SK-N-MC (cell line): Measurements from ENCODE around the gene TIMM23.

Source experiments
- DNase-seq: peaks from one replicate; pipeline ENCODE4 v3.0.0-alpha.2; 2011; ENCODE audit warnings: low read depth, low spot score
- H3K27ac ChIP-seq: fragments of 200-600 bp; sonication (generic); 2 replicates; pipeline ENCODE4 v1.5.1; 2016; ENCODE audit warnings: mixed run types
- H3K36me3 ChIP-seq: fragments of 200-600 bp; sonication (generic); 2 replicates; pipeline ENCODE4 v1.6.1; 2017; ENCODE audit warnings: antibody characterized with exemption, low read length, mixed read lengths; ENCODE audit not compliant: insufficient read depth
- H3K4me3 ChIP-seq: fragments of 200-600 bp; sonication (generic); 2 replicates; pipeline ENCODE4 v1.5.1; 2016
- H3K9ac ChIP-seq: fragments of 200-600 bp; sonication (generic); 2 replicates; pipeline ENCODE4 v1.8.0; 2017; ENCODE audit warnings: mixed run types, mixed read lengths; ENCODE audit not compliant: insufficient read length
- H3K9me3 ChIP-seq: fragments of 200-600 bp; sonication (generic); 2 replicates; pipeline ENCODE4 v1.6.1; 2017; ENCODE audit warnings: low read depth, mild to moderate bottlenecking, antibody characterized with exemption, low read length, moderate library complexity, mixed read lengths
- EZH2 ChIP-seq: fragments of 200-600 bp; sonication (generic); IDR thresholded peaks from one replicate; pipeline ENCODE4 v1.6.1; 2017; ENCODE audit warnings: antibody characterized with exemption
- FOXP2 ChIP-seq: optimal IDR thresholded peaks from 2 replicates; pipeline ENCODE3; 2011; ENCODE audit warnings: mild to moderate bottlenecking, moderate library complexity; ENCODE audit not compliant: insufficient read depth; ENCODE audit errors: extremely low read length, control extremely low read depth
- POLR2AphosphoS5 ChIP-seq: IDR thresholded peaks from 2 replicates; pipeline ENCODE4 v1.6.1; 2012; ENCODE audit warnings: mild to moderate bottlenecking, low read depth, low read length, borderline replicate concordance

The TIMM23 gene

DNA sequence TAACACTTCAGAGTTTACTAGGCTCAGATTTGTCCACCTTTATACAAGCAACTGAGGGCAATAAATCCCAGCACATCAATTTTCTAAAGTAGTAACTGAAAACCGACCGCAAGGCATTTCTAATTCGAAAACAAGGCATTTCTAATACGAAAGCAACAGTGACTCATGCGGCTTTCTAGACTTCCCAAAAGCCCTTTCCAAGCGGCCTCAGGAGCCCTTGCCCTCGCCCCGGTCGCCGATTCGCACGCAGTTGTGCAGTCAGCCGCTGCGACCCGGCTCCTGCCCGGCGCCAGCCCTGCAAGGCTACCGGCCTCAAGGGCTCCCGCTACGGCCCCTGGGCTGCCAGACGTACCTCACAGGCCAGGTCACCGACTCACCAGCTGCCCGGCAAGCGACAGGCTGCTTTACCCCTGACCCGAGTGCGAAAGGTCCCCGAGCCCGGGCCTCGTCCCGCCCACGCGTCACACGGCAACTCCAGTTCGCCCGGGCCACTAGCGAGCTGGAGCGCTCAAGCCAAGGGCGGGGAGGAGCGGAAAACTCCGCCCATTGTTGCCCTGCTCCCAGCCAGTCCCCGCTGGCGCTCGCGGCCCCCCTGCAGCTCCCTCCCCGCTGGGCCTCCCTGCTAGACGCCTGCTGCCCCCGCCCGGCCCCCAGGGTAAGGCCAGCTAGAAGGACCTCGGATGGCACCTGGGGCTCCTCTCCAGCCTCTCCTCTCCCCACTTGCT, 50.9 kb downstream of the TIMM23 start:
- Histone ChIP-seq H3K36me3 (no peaks in the 10 kb centered on the region), H3K4me3 (peak overlapping the region; percentile 77), H3K27ac (no peak overlapping the region), H3K9me3 (no peaks in the 10 kb centered on the region), H3K9ac (peak overlapping the region; percentile 47)
- TF ChIP-seq EZH2: no peak
- DNase-seq: no peak

DNA sequence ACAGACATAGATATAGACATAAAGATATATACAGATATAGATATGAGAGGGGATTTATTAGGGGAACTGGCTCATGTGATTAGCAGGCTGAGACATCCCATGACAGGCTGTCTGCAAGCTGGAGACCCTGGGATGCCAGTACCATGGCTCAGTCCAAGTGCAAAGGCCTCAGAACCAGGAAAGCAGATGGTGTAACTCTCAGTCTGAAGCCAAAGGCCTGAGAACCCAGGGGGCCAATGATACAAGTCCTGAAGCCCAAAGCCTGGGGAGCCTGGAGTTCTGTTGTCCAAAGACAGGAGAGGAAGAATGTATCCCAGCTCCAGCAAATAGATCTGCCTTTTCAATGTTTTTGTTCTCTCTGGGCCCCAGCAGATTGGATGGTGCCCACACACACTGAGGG, 52.7 kb downstream of the TIMM23 start:
- no peaks in the 10 kb centered on the region for H3K9me3 ChIP-seq
- no peaks in the 10 kb centered on the region for H3K36me3 ChIP-seq
- no peak for DNase-seq
- no peak overlapping the region for H3K9ac ChIP-seq
- TF ChIP-seq EZH2: no peak
- no peak for TF ChIP-seq POLR2AphosphoS5
- no peak for TF ChIP-seq FOXP2
- H3K4me3 ChIP-seq: no peak overlapping the region
- no peak overlapping the region for H3K27ac ChIP-seq

DNA sequence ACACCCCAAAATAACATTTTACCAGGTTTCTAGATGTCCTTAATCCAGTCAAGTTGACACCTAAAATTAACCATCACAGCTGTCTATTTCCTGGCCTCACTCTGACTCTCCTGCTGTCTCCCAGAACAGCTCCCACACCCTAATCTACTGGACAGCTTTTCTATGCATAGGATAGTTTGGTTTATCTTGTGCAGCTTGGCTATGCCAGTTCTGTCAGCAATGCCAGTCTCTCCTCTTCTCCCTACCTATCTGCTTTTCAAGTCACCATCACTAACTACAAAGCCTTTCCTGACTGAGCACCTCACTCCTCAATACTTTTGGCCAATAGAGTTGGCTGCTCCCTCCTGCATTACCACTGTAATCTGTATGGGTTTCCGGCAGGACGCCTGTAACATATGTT, 53.1 kb downstream of the TIMM23 start:
- no peak for TF ChIP-seq FOXP2
- no peak for DNase-seq
- H3K36me3 ChIP-seq: no peaks in the 10 kb centered on the region
- H3K9ac ChIP-seq: no peak overlapping the region
- no peaks in the 10 kb centered on the region for H3K9me3 ChIP-seq
- no peak overlapping the region for H3K4me3 ChIP-seq
- H3K27ac ChIP-seq: no peak overlapping the region

DNA sequence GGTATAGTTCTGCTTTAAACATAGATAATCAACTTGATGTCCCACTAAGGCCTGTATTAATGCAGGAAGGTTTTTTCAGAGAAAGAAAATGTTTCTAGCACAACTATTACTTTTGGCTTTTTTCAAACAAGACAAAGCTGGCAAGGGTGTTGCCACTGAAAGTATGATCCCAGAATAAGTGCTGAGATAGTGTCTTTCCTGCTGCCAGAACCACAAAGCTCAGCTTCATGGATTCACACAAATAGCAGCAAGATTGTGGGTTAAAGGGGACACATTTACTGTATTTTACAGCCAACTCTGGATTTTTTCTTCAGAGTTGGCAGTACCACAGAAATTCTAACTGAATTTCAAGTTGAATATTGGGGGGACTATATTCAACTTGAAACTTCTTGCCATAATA, 53.8 kb downstream of the TIMM23 start:
- Histone ChIP-seq H3K27ac (no peak overlapping the region), H3K4me3 (no peak overlapping the region), H3K9me3 (no peaks in the 10 kb centered on the region), H3K36me3 (no peaks in the 10 kb centered on the region), H3K9ac (no peak overlapping the region)
- no peak for DNase-seq
- TF ChIP-seq EZH2 (no peak), POLR2AphosphoS5 (no peak), FOXP2 (no peak)

DNA sequence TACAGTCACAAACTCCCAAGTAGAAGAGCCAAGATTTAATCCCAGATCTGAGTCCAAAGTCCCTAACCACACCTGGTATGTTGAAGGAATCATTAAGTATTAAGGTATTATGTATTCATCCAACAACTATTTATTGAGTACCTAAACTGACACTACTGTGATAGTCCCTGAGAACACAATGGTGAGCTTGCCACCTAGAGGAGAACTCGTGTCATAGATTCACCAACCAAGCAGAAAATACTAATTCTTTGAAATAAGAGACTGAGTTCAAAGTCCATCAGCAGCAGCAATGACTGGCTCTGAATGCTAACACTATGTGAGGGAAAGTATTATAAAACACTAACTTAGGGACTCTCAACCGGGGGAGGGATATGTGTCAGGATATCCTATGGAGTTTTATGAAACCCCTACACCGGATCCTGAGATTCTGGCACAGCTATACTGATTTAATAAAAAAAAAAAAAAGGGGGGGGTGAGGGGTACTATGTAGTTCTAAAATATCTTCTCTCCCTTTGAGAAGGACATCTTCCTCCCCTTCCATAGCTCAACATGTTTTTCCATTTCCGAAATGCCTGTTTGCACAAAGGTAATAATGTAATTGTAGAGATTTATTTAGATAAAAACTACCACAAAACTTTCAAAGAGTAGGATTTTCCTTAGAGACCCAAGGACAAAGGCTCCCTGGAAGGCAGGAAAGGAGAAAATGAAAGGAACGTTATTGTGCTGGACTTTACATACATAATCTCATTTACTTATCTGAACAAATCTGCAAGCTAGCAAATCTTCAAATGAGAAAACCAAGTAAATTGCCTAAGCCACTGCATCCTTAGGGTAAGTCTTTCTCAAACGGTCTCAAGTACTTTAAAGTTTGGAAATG, 56.5 kb downstream of the TIMM23 start:
- no peak for TF ChIP-seq EZH2
- no peak for TF ChIP-seq FOXP2
- no peak for TF ChIP-seq POLR2AphosphoS5
- H3K4me3 ChIP-seq: peak overlapping the region; percentile 81
- H3K9me3 ChIP-seq: no peaks in the 10 kb centered on the region
- DNase-seq: peak; percentile 50
- no peaks in the 10 kb centered on the region for H3K36me3 ChIP-seq
- H3K27ac ChIP-seq: peak overlapping the region; percentile 54; the same call in 1 of the 2 replicates
- peak overlapping the region; percentile 89 for H3K9ac ChIP-seq

DNA sequence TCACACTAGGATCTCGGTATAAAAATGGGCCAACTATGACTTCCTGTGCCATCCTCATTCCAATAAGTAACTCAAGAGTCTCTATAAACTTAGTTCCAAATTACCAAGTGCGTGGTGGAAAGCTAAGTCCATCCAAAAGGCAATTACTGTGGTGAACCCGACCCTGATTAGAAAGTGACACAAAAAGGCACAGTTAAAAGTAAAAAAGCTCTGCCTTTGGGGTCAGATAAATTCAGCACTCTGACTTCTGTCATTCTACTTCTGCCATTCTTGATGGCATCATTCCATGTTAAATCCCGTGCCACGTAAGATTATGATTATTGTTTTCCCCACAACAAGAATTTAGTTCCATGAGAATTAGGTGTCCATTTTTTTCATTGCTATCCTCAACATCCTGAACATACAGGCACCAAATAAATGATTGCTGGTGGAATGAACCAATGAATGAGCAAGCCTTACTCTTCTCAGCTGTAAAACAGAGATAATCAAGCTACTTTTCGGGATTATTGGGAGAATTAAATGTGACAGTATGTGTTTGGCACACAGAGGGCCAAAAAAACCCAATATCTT, 57.3 kb downstream of the TIMM23 start:
- TF ChIP-seq EZH2 (no peak), POLR2AphosphoS5 (no peak), FOXP2 (no peak)
- no peaks in the 10 kb centered on the region for H3K36me3 ChIP-seq
- peak overlapping the region; percentile 89 for H3K9ac ChIP-seq
- H3K9me3 ChIP-seq: no peaks in the 10 kb centered on the region
- H3K27ac ChIP-seq: peak overlapping the region; percentile 54; the same call in 1 of the 2 replicates
- DNase-seq: no peak
- peak overlapping the region; percentile 81 for H3K4me3 ChIP-seq

DNA sequence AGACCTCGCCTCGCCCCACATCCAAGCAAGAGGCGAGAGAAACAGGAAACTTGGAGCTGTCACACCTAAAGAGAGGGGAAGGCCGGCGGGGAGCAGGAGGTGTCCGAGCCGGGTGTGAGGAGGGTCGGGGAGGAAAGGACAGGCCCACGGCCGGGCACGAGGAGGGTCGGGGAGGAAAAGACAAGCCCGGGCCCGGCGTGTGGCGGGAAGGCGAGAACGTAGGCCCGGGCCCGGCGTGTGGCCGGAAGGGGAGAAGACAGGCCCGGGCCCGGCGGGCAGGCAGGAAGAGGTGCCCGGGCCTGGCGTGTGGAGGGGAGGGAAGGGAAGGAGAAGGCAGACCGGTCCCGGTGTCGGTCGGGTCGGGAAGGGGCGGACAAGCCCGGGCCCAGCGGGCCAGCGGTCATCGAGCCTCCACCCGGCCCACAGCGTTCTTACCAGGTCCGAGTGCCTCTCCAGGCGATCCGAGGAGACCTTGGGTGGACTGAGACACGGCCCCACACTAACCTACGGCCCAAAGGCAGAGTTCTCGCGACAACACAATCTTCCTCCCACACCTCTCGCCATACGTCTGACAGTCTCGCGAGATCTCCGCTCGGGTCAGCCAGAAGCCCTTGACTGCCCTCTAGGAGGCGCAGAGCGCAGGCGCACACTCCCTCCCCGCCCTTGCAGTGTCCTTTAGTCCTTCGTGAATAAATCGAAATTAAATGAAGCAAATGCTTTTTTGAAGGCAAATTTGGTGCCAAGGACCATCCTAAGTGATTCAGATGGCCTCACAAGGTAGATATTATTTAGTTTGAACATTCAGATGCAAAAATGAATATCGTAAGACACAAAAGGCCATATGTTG, 58.0 kb downstream of the TIMM23 start, which contains the start of gene NCOA4:
Gene NCOA4 (minus strand): TSS at position 533 of the 847 bp plus-strand sequence. CDS start 13,943 bp downstream, outside the sequence.
- TF ChIP-seq POLR2AphosphoS5 (peak; percentile 52; the same call in 1 of the 2 replicates), FOXP2 (no peak)
- Histone ChIP-seq H3K4me3 (peak within 1 kb of the TSS; percentile 81), H3K9me3 (no peaks in the 10 kb centered on the region), H3K9ac (peak within 1 kb of the TSS; percentile 89), H3K27ac (peak within 1 kb of the TSS; percentile 30; the same call in 1 of the 2 replicates), H3K36me3 (no peaks in the 10 kb centered on the region)
- DNase-seq: peak; percentile 48

DNA sequence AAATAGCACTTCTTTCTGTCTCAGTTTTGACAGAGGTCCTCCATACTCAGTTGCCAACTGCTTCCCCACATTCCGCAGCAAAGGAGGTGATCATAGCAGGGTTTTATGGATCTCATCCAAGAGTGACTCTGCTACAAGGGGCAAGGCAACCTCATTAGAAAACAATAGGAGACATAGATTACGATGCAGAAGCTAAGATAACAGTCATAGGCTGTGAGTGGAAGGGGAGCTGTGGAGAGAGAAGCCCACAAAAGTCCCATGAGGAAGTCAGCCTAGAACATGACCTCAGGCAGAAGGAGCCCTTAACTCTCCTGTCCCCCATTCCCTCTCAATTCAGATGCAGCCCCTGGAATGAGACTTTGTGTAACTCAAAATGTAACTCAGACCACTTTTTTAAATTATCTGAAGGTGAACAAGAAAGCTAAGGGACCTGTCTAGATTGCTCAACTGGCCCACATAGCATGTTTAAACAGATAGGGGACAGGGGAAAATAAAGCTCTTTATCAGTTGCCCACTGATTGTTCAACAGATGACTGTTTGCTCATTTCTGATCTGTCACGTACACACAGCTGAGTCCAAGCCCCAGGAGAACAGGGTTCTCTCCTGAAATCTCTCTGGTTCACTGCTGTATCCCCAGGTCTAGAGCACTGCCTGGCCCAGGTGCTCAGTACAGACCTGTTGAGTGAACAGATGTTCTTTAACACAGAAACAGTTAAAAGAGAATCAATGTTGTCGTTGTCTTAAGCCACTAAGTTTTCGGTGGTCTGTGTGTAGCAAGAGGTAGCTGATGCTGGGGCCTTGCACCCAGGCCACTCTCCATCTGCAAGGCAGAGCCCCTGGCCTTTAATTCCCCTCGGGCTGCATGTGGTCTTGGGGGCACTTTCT, 59.6 kb downstream of the TIMM23 start:
- no peaks in the 10 kb centered on the region for H3K36me3 ChIP-seq
- no peak overlapping the region for H3K27ac ChIP-seq
- no peak overlapping the region for H3K9ac ChIP-seq
- no peak for DNase-seq
- H3K9me3 ChIP-seq: no peaks in the 10 kb centered on the region
- TF ChIP-seq EZH2 (no peak), POLR2AphosphoS5 (no peak), FOXP2 (no peak)
- no peak overlapping the region for H3K4me3 ChIP-seq
